Small intestine (tissue), 7 donors: Measurements from ENCODE around the gene ARID5B. TPM values are rescaled to one million over a fixed set of nuclear protein-coding genes. Genes with fewer than 3 reads are reported as not detected.

Experiments
- DNase-seq, 2 donors: peaks; one replicate each; pipeline versions ENCODE4 v3.0.0 to v3.0.0-alpha.2; 2013
- FAIRE-seq: peaks from 2 replicates; lab custom pipeline; 2012; peaks lifted over from hg19 to GRCh38; lab: Jason Lieb, UNC
- H3K27ac ChIP-seq, 3 donors: one replicate each; pipeline ENCODE4 v1.5.1; 2013; ENCODE audit warnings: low read length in 2 of 3, mild to moderate bottlenecking in 2 of 3, control low read depth in 1 of 3, inconsistent platforms in 1 of 3, low read depth in 1 of 3, moderate library complexity in 1 of 3
- H3K27me3 ChIP-seq, 3 donors: one replicate each; pipeline ENCODE4 v1.6.1; 2013; ENCODE audit warnings: low read length in 3 of 3, inconsistent platforms in 1 of 3; ENCODE audit not compliant: control insufficient read depth in 3 of 3, insufficient read depth in 3 of 3
- H3K36me3 ChIP-seq, 3 donors: one replicate each; pipeline ENCODE4 v1.6.1; 2013; ENCODE audit warnings: low read length in 3 of 3, inconsistent platforms in 1 of 3, low read depth in 1 of 3, mild to moderate bottlenecking in 1 of 3, moderate library complexity in 1 of 3; ENCODE audit not compliant: control insufficient read depth in 3 of 3, insufficient read depth in 2 of 3
- H3K4me1 ChIP-seq, 3 donors: one replicate each; pipeline ENCODE4 v1.6.1; 2013; ENCODE audit warnings: low read length in 2 of 3, inconsistent platforms in 1 of 3, low read depth in 1 of 3, mild to moderate bottlenecking in 1 of 3, moderate library complexity in 1 of 3; ENCODE audit not compliant: control insufficient read depth in 3 of 3, insufficient read depth in 2 of 3
- H3K4me3 ChIP-seq, 3 donors: one replicate each; pipeline ENCODE4 v1.5.1; 2013; ENCODE audit warnings: low read length in 3 of 3, control low read depth in 1 of 3, inconsistent platforms in 1 of 3, low read depth in 1 of 3, mild to moderate bottlenecking in 1 of 3, moderate library complexity in 1 of 3
- H3K9me3 ChIP-seq, 2 donors: one replicate each; pipeline ENCODE4 v1.6.1; 2013; ENCODE audit warnings: low read depth in 1 of 2, low read length in 1 of 2; ENCODE audit not compliant: control insufficient read depth in 2 of 2, insufficient read depth in 1 of 2
- WGBS, 3 donors: extraction: QIAGEN DNeasy Blood & Tissue Kit; methylation state at CpG; one replicate each; pipeline ENCODE4 v1.1.7; 2013; 5-methylcytosine and 5-hydroxymethylcytosine counted together
- polyA plus RNA-seq, 4 donors: library from polyadenylated mRNA; stranded (reverse) in 3 of 4; unstranded in 1 of 4; fragments of 200-250 nt in 3 of 4; fragments of 120-200 nt in 1 of 4; gene quantifications; one replicate each; pipeline versions ENCODE4 v1.2.1 to v1.2.3, GENCODE V29; 2013
- donor health status: healthy with polysubstance abuse.
- donor health status: control.
- donor health status: control.
- donor health status: Bipolar disorder and iron deficiency.
- donor health status: healthy.

ARID5B gene
- polyA plus RNA-seq, 4 donors = 1.1 to 24.6 (median 6.7) TPM

DNA sequence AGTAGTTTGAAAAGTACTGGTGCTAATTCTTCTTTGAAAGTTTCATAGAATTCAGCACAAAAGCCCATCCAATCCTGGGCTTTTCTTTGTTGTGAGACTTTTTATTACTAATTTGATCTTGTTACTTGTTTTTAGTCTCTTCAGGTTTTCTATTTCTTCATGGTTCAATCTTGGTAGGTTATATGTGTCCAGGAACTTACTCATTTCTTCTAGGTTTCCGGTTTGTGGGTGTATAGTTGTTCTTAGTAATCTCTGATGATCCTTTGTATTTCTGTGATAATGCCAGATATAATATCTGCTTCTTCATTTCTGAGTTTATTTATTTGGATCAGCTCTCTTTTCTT, 219.7 kb downstream of the ARID5B start:
- no peaks in the 10 kb centered on the region for H3K36me3 ChIP-seq
- no peak overlapping the region for H3K27ac ChIP-seq
- no peak overlapping the region for H3K4me3 ChIP-seq
- H3K27me3 ChIP-seq = no peaks in the 10 kb centered on the region
- DNase-seq (no peak), FAIRE-seq (no peak)
- peaks cover 0 to 8% of the 10 kb centered on the region in 2 donors for H3K9me3 ChIP-seq
- WGBS, 3 donors = 71 to 84% (median 82%) methylated on average over 1 of the region's 1 CpG
- no peaks in the 10 kb centered on the region for H3K4me1 ChIP-seq

DNA sequence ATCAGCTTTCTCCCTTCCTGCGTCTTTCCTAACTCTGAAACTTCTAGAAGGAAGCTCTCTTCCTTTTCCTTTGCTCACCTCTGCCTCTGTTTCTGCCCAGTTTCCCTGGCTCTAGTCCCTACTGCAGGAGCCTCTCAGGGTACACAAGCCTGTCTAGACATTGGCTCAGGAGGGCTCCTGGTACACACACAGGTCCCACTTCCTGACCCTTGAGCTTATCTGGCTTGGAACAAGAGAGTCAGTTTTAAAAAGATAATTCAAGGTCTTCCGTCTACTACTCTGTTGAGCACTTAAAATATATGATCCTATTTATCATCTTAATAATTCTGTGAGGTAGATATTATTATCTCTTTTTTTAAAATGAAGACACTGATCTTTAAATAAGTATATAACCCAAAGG, 226.5 kb downstream of the ARID5B start:
- DNase-seq = no peak
- H3K4me1 ChIP-seq = no peaks in the 10 kb centered on the region
- H3K9me3 ChIP-seq = peaks cover 0 to 8% of the 10 kb centered on the region in 2 donors
- no peak overlapping the region for H3K27ac ChIP-seq
- no peak for FAIRE-seq
- WGBS, 3 donors = 88 to 92% (median 90%) methylated on average over 2 of the region's 2 CpGs
- no peaks in the 10 kb centered on the region for H3K27me3 ChIP-seq
- H3K36me3 ChIP-seq = no peaks in the 10 kb centered on the region
- no peak overlapping the region for H3K4me3 ChIP-seq

GRCh38 chr10:62130948-62131347, 229.4 kb downstream of the ARID5B start:
- H3K27ac ChIP-seq = no peak overlapping the region
- no peaks in the 10 kb centered on the region for H3K4me1 ChIP-seq
- WGBS, 3 donors = 75 to 93% (median 92%) methylated on average over 3 of the region's 3 CpGs
- no peak overlapping the region for H3K4me3 ChIP-seq
- no peaks in the 10 kb centered on the region for H3K36me3 ChIP-seq
- H3K27me3 ChIP-seq = no peaks in the 10 kb centered on the region
- H3K9me3 ChIP-seq = no peaks in the 10 kb centered on the region
- DNase-seq (no peak), FAIRE-seq (no peak)

DNA sequence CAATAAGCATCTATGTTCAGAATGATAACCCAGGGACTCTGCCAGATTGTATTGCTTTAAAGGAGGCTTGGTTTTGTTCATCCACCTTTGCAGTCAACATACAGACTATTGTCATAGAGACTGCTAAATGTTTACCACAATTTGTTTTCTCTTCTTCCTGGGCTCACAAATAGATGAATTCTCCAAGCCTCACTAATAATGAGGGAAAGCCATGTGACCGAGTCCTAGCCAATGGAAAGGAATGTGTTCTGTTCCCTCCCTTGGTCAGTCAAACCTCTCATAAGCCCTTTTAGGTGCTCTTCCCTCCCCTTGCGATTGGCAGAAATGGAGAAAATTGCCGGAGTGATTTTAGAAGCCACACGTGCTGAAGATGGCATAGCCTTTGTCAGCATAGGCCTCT, 230.2 kb downstream of the ARID5B start:
- Histone ChIP-seq H3K27ac (no peak overlapping the region), H3K9me3 (no peaks in the 10 kb centered on the region), H3K36me3 (no peaks in the 10 kb centered on the region), H3K4me3 (no peak overlapping the region), H3K4me1 (no peaks in the 10 kb centered on the region), H3K27me3 (no peaks in the 10 kb centered on the region)
- DNase-seq = no peak
- no peak for FAIRE-seq
- 98 to 100% (median 98%) methylated on average over 4 of the region's 4 CpGs for WGBS, 3 donors

- H3K27me3 ChIP-seq = no peaks in the 10 kb centered on the region
- H3K27ac ChIP-seq = no peak overlapping the region
- H3K9me3 ChIP-seq = peaks cover 0 to 7% of the 10 kb centered on the region in 2 donors
- H3K4me1 ChIP-seq = no peaks in the 10 kb centered on the region
- no peak for FAIRE-seq
- H3K36me3 ChIP-seq = no peaks in the 10 kb centered on the region
- DNase-seq = no peak
- H3K4me3 ChIP-seq = no peak overlapping the region
Observed at GRCh38 chr10:62133618-62134017, 232.1 kb downstream of the ARID5B start.

- FAIRE-seq (no peak), DNase-seq (no peak)
- H3K9me3 ChIP-seq = peaks cover 0 to 9% of the 10 kb centered on the region in 2 donors
- H3K27me3 ChIP-seq = no peaks in the 10 kb centered on the region
- no peaks in the 10 kb centered on the region for H3K36me3 ChIP-seq
- H3K4me3 ChIP-seq = no peak overlapping the region
- no peak overlapping the region for H3K27ac ChIP-seq
- H3K4me1 ChIP-seq = no peaks in the 10 kb centered on the region
- WGBS, 3 donors = 58 to 65% (median 64%) methylated on average over 3 of the region's 3 CpGs
Observed at GRCh38 chr10:62136931-62137330, 235.4 kb downstream of the ARID5B start.

Other genes starting within 250 kb of the ARID5B start
- under 1 TPM in 2 of 4 donors, not detected in 2; 0.15 to 0.49 TPM for gene CABCOCO1, start 238.8 kb upstream of the ARID5B start, polyA plus RNA-seq